ENCODE measurements around the gene DEGS1. TPM values are rescaled to one million over a fixed set of nuclear protein-coding genes. Genes with fewer than 3 reads are reported as not detected.

DEGS1 gene
- 10 to 100 TPM in 1 of 2 experiments, 1 to 10 TPM in 1; 9.2 to 10.1 TPM for total RNA-seq

GRCh38 chr1:224182866-224183590, at the start of gene DEGS1:
Gene DEGS1 (plus strand): TSS chr1:224183240. CDS start chr1:224183337, 97 bp downstream.
- Mint-ChIP-seq H3K9me3 (no peaks in the 10 kb centered on the region), H3K27ac (peak within 1 kb of the TSS; percentile 87), H3K36me3 (ENCODE audit: low read depth) (peaks cover 2% of the 10 kb centered on the region), H3K4me3 (peak within 1 kb of the TSS; percentile 86), H3K27me3 (ENCODE audit: low read depth) (no peaks in the 10 kb centered on the region), H3K4me1 (ENCODE audit: low read depth) (peaks cover 40% of the 10 kb centered on the region)
- CTCF ChIA-PET = interaction anchor here (0.6 to 3.7 kb wide), 2 partner anchors 13 to 179 kb away, joined by 3 to 16 read pairs; no protein-coding TSS in a partner anchor
- intact Hi-C loops (cut with micrococcal nuclease) = loop anchor here (1.0 to 10.0 kb wide), 16 partner anchors 9 to 1468 kb away; partner anchors contain the start of genes AIDA, BROX, CAPN2 and LBR
- DNase-seq = peak; percentile 80

GRCh38 chr1:224133741-224134299, 49.2 kb upstream of the DEGS1 start:
- Mint-ChIP-seq H3K27ac (no peak overlapping the region), H3K27me3 (ENCODE audit: low read depth) (no peaks in the 10 kb centered on the region), H3K4me1 (ENCODE audit: low read depth) (peaks cover 2% of the 10 kb centered on the region), H3K9me3 (no peaks in the 10 kb centered on the region), H3K36me3 (ENCODE audit: low read depth) (peaks cover 23% of the 10 kb centered on the region), H3K4me3 (no peak overlapping the region)
- intact Hi-C loops (cut with micrococcal nuclease) = no loop called here
- CTCF ChIA-PET = no interaction called here
- DNase-seq = no peak

- Mint-ChIP-seq H3K36me3 (ENCODE audit: low read depth) (peaks cover 7% of the 10 kb centered on the region), H3K9me3 (no peaks in the 10 kb centered on the region), H3K27ac (no peak overlapping the region), H3K4me1 (ENCODE audit: low read depth) (peaks cover 2% of the 10 kb centered on the region), H3K27me3 (ENCODE audit: low read depth) (no peaks in the 10 kb centered on the region), H3K4me3 (no peak overlapping the region)
- DNase-seq = no peak
- CTCF ChIA-PET = interaction anchor here (0.7 to 1.1 kb wide), 2 partner anchors 21 to 111 kb away, joined by 3 to 4 read pairs; no protein-coding TSS in a partner anchor
- intact Hi-C loops (cut with micrococcal nuclease) = no loop called here
Measured at GRCh38 chr1:224137518-224137917, 45.5 kb upstream of the DEGS1 start.

- H3K9me3 Mint-ChIP-seq = no peaks in the 10 kb centered on the region
- H3K4me3 Mint-ChIP-seq = no peak overlapping the region
- H3K36me3 Mint-ChIP-seq (ENCODE audit: low read depth) = peaks cover 7% of the 10 kb centered on the region
- H3K27me3 Mint-ChIP-seq (ENCODE audit: low read depth) = no peaks in the 10 kb centered on the region
- intact Hi-C loops (cut with micrococcal nuclease) = no loop called here
- CTCF ChIA-PET = interaction anchor here (0.6 to 1.1 kb wide), 3 partner anchors 13 to 198 kb away, joined by 3 to 4 read pairs (median 3); no protein-coding TSS in a partner anchor
- no peaks in the 10 kb centered on the region for H3K4me1 Mint-ChIP-seq (ENCODE audit: low read depth)
- no peak overlapping the region for H3K27ac Mint-ChIP-seq
- no peak for DNase-seq
Measured at GRCh38 chr1:224138198-224138597, 44.8 kb upstream of the DEGS1 start.

GRCh38 chr1:224141693-224142092, 41.3 kb upstream of the DEGS1 start:
- no peaks in the 10 kb centered on the region for H3K9me3 Mint-ChIP-seq
- H3K4me1 Mint-ChIP-seq (ENCODE audit: low read depth) = no peaks in the 10 kb centered on the region
- DNase-seq = no peak
- no peaks in the 10 kb centered on the region for H3K27me3 Mint-ChIP-seq (ENCODE audit: low read depth)
- peaks cover 6% of the 10 kb centered on the region for H3K36me3 Mint-ChIP-seq (ENCODE audit: low read depth)
- CTCF ChIA-PET = no interaction called here
- H3K27ac Mint-ChIP-seq = no peak overlapping the region
- no peak overlapping the region for H3K4me3 Mint-ChIP-seq
- intact Hi-C loops (cut with micrococcal nuclease) = no loop called here

- CTCF ChIA-PET = interaction anchor here (0.8 kb wide), 1 partner anchor 31 kb away, joined by 5 read pairs; no protein-coding TSS in a partner anchor
- Mint-ChIP-seq H3K27ac (no peak overlapping the region), H3K9me3 (no peaks in the 10 kb centered on the region), H3K27me3 (ENCODE audit: low read depth) (no peaks in the 10 kb centered on the region), H3K36me3 (ENCODE audit: low read depth) (peaks cover 4% of the 10 kb centered on the region), H3K4me3 (no peak overlapping the region), H3K4me1 (ENCODE audit: low read depth) (peaks cover 4% of the 10 kb centered on the region)
- intact Hi-C loops (cut with micrococcal nuclease) = no loop called here
- DNase-seq = no peak
Measured at GRCh38 chr1:224149709-224150108, 33.3 kb upstream of the DEGS1 start.

- peaks cover 4% of the 10 kb centered on the region for H3K4me1 Mint-ChIP-seq (ENCODE audit: low read depth)
- H3K36me3 Mint-ChIP-seq (ENCODE audit: low read depth) = peaks cover 5% of the 10 kb centered on the region
- H3K27ac Mint-ChIP-seq = no peak overlapping the region
- intact Hi-C loops (cut with micrococcal nuclease) = no loop called here
- H3K27me3 Mint-ChIP-seq (ENCODE audit: low read depth) = no peaks in the 10 kb centered on the region
- no peak for DNase-seq
- H3K4me3 Mint-ChIP-seq = no peak overlapping the region
- CTCF ChIA-PET = interaction anchor here (0.6 to 1.1 kb wide), 4 partner anchors 13 to 118 kb away, joined by 3 to 4 read pairs (median 4); no protein-coding TSS in a partner anchor
- no peaks in the 10 kb centered on the region for H3K9me3 Mint-ChIP-seq
Measured at GRCh38 chr1:224151117-224151516, 31.9 kb upstream of the DEGS1 start.

GRCh38 chr1:224157316-224157715, 25.7 kb upstream of the DEGS1 start:
- intact Hi-C loops (cut with micrococcal nuclease) = no loop called here
- CTCF ChIA-PET = no interaction called here
- Mint-ChIP-seq H3K27ac (no peak overlapping the region), H3K4me1 (ENCODE audit: low read depth) (no peaks in the 10 kb centered on the region), H3K4me3 (no peak overlapping the region), H3K36me3 (ENCODE audit: low read depth) (peaks cover 11% of the 10 kb centered on the region), H3K9me3 (no peaks in the 10 kb centered on the region), H3K27me3 (ENCODE audit: low read depth) (no peaks in the 10 kb centered on the region)
- DNase-seq = no peak

GRCh38 chr1:224159541-224159940, 23.5 kb upstream of the DEGS1 start:
- H3K4me1 Mint-ChIP-seq (ENCODE audit: low read depth) = no peaks in the 10 kb centered on the region
- CTCF ChIA-PET = interaction anchor here (0.5 to 1.8 kb wide), 2 partner anchors 9 to 37 kb away, joined by 3 to 6 read pairs; no protein-coding TSS in a partner anchor
- no peak overlapping the region for H3K4me3 Mint-ChIP-seq
- no peak overlapping the region for H3K27ac Mint-ChIP-seq
- H3K36me3 Mint-ChIP-seq (ENCODE audit: low read depth) = peaks cover 11% of the 10 kb centered on the region
- no peaks in the 10 kb centered on the region for H3K27me3 Mint-ChIP-seq (ENCODE audit: low read depth)
- intact Hi-C loops (cut with micrococcal nuclease) = no loop called here
- no peak for DNase-seq
- H3K9me3 Mint-ChIP-seq = no peaks in the 10 kb centered on the region

GRCh38 chr1:224160171-224160682, 22.8 kb upstream of the DEGS1 start:
- CTCF ChIA-PET = no interaction called here
- Mint-ChIP-seq H3K4me1 (ENCODE audit: low read depth) (no peaks in the 10 kb centered on the region), H3K27ac (no peak overlapping the region), H3K9me3 (no peaks in the 10 kb centered on the region), H3K4me3 (no peak overlapping the region), H3K36me3 (ENCODE audit: low read depth) (peaks cover 11% of the 10 kb centered on the region), H3K27me3 (ENCODE audit: low read depth) (no peaks in the 10 kb centered on the region)
- intact Hi-C loops (cut with micrococcal nuclease) = no loop called here
- DNase-seq = no peak

- no peaks in the 10 kb centered on the region for H3K27me3 Mint-ChIP-seq (ENCODE audit: low read depth)
- no peak overlapping the region for H3K27ac Mint-ChIP-seq
- intact Hi-C loops (cut with micrococcal nuclease) = no loop called here
- DNase-seq = no peak
- CTCF ChIA-PET = interaction anchor here (1.9 kb wide), 1 partner anchor 10 kb away, joined by 6 read pairs; no protein-coding TSS in a partner anchor
- H3K4me3 Mint-ChIP-seq = no peak overlapping the region
- H3K9me3 Mint-ChIP-seq = no peaks in the 10 kb centered on the region
- peaks cover 9% of the 10 kb centered on the region for H3K36me3 Mint-ChIP-seq (ENCODE audit: low read depth)
- H3K4me1 Mint-ChIP-seq (ENCODE audit: low read depth) = no peaks in the 10 kb centered on the region
Measured at GRCh38 chr1:224162768-224163167, 20.3 kb upstream of the DEGS1 start.

- Mint-ChIP-seq H3K27me3 (ENCODE audit: low read depth) (no peaks in the 10 kb centered on the region), H3K4me1 (ENCODE audit: low read depth) (no peaks in the 10 kb centered on the region), H3K4me3 (no peak overlapping the region), H3K9me3 (no peaks in the 10 kb centered on the region), H3K27ac (no peak overlapping the region), H3K36me3 (ENCODE audit: low read depth) (peaks cover 7% of the 10 kb centered on the region)
- DNase-seq = no peak
- CTCF ChIA-PET = interaction anchor here (1.9 kb wide), 1 partner anchor 10 kb away, joined by 6 read pairs; no protein-coding TSS in a partner anchor
- intact Hi-C loops (cut with micrococcal nuclease) = no loop called here
Measured at GRCh38 chr1:224163311-224163710, 19.7 kb upstream of the DEGS1 start.
